ENCODE data around the gene FRMPD2. TPM values are rescaled to one million over a fixed set of nuclear protein-coding genes. Genes with fewer than 3 reads are reported as not detected.

FRMPD2 gene
- total RNA-seq, 2 experiments from 2014 or later = not detected

DNA sequence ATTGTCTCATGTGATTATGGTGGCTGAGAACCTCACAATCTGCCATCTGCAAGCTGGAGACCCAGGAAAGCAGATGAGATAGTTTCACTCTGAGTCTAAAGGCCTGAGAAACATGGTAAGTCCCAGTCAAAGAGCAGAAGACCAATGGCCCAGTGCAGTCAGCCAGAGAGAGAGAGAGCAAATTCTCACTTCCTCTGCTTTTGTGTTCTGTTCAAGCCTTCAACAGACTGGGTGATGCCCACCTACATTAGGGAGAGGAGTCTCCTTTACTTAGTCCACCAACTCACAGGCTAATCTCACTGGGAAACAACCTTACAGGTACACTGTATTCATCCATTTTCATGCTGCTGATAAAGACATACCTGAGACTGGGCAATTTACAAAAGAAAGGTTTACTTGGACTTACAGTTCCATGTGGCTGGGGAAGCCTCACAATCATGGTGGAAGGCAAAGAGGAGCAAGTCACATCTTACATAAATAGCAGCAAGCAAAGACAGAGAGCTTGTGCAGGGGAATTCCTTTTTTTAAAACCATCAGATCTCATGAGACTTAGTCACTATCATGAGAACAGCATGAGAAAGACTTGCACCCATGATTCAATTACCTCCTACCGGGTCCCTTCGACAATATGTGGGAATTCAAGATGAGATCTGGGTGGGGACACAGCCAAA lies 4.7 kb upstream of the FRMPD2 start:
- no peak for ATAC-seq (ENCODE audit: poor library complexity)
- H3K36me3 ChIP-seq (ENCODE audit: insufficient read depth, low read length) = no peaks in the 10 kb centered on the region
- intact Hi-C loops (cut with DNase I, micrococcal nuclease) = no loop called here
- no peak overlapping the region for H3K27ac Mint-ChIP-seq
- no peaks in the 10 kb centered on the region for H3K36me3 Mint-ChIP-seq (ENCODE audit: low read depth)
- CTCF ChIA-PET = interaction anchor here (1.1 kb wide), 1 partner anchor 11 kb away, joined by 3 read pairs; no protein-coding TSS in a partner anchor
- peaks cover 0 to 9% of the 10 kb centered on the region in 2 experiments for H3K9me3 ChIP-seq (ENCODE audit: control insufficient read depth in 1 of 2, insufficient read depth in 1 of 2, low read length in 2 of 2)
- no peak overlapping the region for H3K4me3 Mint-ChIP-seq
- H3K4me1 Mint-ChIP-seq (ENCODE audit: low read depth) = no peaks in the 10 kb centered on the region
- no peak for DNase-seq
- no peaks in the 10 kb centered on the region for H3K4me1 ChIP-seq (ENCODE audit: insufficient read depth, low read length)
- no peak overlapping the region for H3K4me3 ChIP-seq (ENCODE audit: low read length)
- TF ChIP-seq, protein P1, sequence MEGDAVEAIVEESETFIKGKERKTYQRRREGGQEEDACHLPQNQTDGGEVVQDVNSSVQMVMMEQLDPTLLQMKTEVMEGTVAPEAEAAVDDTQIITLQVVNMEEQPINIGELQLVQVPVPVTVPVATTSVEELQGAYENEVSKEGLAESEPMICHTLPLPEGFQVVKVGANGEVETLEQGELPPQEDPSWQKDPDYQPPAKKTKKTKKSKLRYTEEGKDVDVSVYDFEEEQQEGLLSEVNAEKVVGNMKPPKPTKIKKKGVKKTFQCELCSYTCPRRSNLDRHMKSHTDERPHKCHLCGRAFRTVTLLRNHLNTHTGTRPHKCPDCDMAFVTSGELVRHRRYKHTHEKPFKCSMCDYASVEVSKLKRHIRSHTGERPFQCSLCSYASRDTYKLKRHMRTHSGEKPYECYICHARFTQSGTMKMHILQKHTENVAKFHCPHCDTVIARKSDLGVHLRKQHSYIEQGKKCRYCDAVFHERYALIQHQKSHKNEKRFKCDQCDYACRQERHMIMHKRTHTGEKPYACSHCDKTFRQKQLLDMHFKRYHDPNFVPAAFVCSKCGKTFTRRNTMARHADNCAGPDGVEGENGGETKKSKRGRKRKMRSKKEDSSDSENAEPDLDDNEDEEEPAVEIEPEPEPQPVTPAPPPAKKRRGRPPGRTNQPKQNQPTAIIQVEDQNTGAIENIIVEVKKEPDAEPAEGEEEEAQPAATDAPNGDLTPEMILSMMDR (IDR thresholded peaks at IDR 0.05) = no peak
- POLR2A ChIA-PET = no interaction called here
- peaks cover 3% of the 10 kb centered on the region for H3K9me3 Mint-ChIP-seq
- peaks cover 26% of the 10 kb centered on the region for H3K27me3 Mint-ChIP-seq
- H3K27me3 ChIP-seq (ENCODE audit: control insufficient read depth in 1 of 2, insufficient read depth in 2 of 2, low read length in 2 of 2) = no peaks in the 10 kb centered on the region
- no peak overlapping the region for H3K27ac ChIP-seq (ENCODE audit: low read depth in 1 of 2, low read length in 2 of 2)

DNA sequence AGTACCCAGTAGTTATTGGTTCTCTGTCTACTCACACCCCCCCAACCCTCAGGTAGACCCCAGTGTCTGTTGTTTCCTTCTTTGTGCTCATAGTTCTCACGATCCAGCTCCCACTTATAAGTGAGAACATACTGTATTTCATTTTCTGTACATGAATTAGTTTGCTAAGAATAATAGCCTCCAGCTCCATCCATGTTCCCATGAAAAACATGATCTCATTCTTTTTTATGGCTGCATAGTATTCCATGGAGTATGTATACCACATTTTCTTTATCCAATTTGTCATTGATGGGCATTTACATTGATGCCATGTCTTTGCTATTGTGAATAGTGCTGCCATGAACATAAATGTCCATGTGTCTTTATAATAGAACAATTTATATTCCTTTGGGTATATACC lies 2.6 kb upstream of the FRMPD2 start:
- Histone ChIP-seq H3K4me3 (ENCODE audit: low read length) (no peak overlapping the region), H3K27me3 (ENCODE audit: control insufficient read depth in 1 of 2, insufficient read depth in 2 of 2, low read length in 2 of 2) (no peaks in the 10 kb centered on the region), H3K27ac (ENCODE audit: low read depth in 1 of 2, low read length in 2 of 2) (no peak overlapping the region), H3K36me3 (ENCODE audit: insufficient read depth, low read length) (no peaks in the 10 kb centered on the region), H3K9me3 (ENCODE audit: control insufficient read depth in 1 of 2, insufficient read depth in 1 of 2, low read length in 2 of 2) (peaks cover 0 to 6% of the 10 kb centered on the region in 2 experiments), H3K4me1 (ENCODE audit: insufficient read depth, low read length) (no peaks in the 10 kb centered on the region)
- CTCF ChIA-PET = no interaction called here
- ATAC-seq (ENCODE audit: poor library complexity) = no peak
- Mint-ChIP-seq H3K27ac (no peak overlapping the region), H3K4me1 (ENCODE audit: low read depth) (no peaks in the 10 kb centered on the region), H3K4me3 (no peak overlapping the region), H3K9me3 (peaks cover 3% of the 10 kb centered on the region), H3K27me3 (peaks cover 22% of the 10 kb centered on the region), H3K36me3 (ENCODE audit: low read depth) (no peaks in the 10 kb centered on the region)
- intact Hi-C loops (cut with DNase I, micrococcal nuclease) = no loop called here
- POLR2A ChIA-PET = no interaction called here
- no peak for DNase-seq
- TF ChIP-seq, protein P1 (IDR thresholded peaks at IDR 0.05) = no peak

DNA sequence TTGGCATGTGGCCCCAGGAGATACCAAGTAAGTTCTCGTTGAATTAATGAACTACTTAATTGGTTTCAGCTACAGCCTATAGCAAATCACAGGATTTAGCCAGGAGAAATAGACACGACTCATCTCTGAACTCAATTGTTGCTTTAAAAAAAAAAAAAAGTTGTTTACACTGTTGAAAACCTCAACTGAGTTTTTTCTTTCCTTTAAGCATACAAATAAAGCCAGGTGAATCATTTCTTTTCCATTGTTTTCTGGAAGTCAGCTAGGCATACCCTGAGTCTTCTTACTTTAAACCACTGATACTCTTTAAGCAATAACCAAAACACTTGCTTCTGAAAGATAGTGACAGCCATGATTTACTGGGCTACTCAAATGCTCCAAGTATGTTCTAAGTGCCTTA lies 755 bp downstream of the FRMPD2 start:
- no peak for ATAC-seq (ENCODE audit: poor library complexity)
- TF ChIP-seq, protein P1 (IDR thresholded peaks at IDR 0.05) = no peak
- no peak overlapping the region for H3K4me3 ChIP-seq (ENCODE audit: low read length)
- H3K27ac Mint-ChIP-seq = no peak overlapping the region
- no peaks in the 10 kb centered on the region for H3K27me3 ChIP-seq (ENCODE audit: control insufficient read depth in 1 of 2, insufficient read depth in 2 of 2, low read length in 2 of 2)
- H3K36me3 Mint-ChIP-seq (ENCODE audit: low read depth) = no peaks in the 10 kb centered on the region
- intact Hi-C loops (cut with DNase I, micrococcal nuclease) = no loop called here
- no peak overlapping the region for H3K27ac ChIP-seq (ENCODE audit: low read depth in 1 of 2, low read length in 2 of 2)
- H3K4me1 ChIP-seq (ENCODE audit: insufficient read depth, low read length) = no peaks in the 10 kb centered on the region
- H3K9me3 ChIP-seq (ENCODE audit: control insufficient read depth in 1 of 2, insufficient read depth in 1 of 2, low read length in 2 of 2) = no peaks in the 10 kb centered on the region
- no peak overlapping the region for H3K4me3 Mint-ChIP-seq
- POLR2A ChIA-PET = no interaction called here
- H3K36me3 ChIP-seq (ENCODE audit: insufficient read depth, low read length) = no peaks in the 10 kb centered on the region
- no peaks in the 10 kb centered on the region for H3K4me1 Mint-ChIP-seq (ENCODE audit: low read depth)
- no peaks in the 10 kb centered on the region for H3K27me3 Mint-ChIP-seq
- no peaks in the 10 kb centered on the region for H3K9me3 Mint-ChIP-seq
- CTCF ChIA-PET = no interaction called here
- DNase-seq = no peak

Data from CD4-positive, alpha-beta T cell (primary cell).